Panc1 (cell line): ENCODE data around the gene MTM1. TPM values are rescaled to one million over a fixed set of nuclear protein-coding genes. Genes with fewer than 3 reads are reported as not detected.

Source experiments
- ATAC-seq: fragments of 200-7000 bp; cut with Tn5 transposase; 2 replicates; pipeline ENCODE4 v1.9.1; 2020; ENCODE audit warnings: mild to moderate bottlenecking, moderate library complexity
- BruUV-seq: library from RNA; stranded (reverse); fragments of 400-500 nt; replicated peaks from 2 replicates; lab custom pipeline; 2021; lab: Mats Ljungman, UMichigan
- CTCF ChIA-PET: fragments of 300-600 bp; sonication (Branson Sonifier 250); formaldehyde crosslinking; loops from one replicate; lab custom pipeline; 2022; ENCODE audit warnings: antibody characterized with exemption; lab: Charles Lee
- POLR2A ChIA-PET: fragments of 300-600 bp; sonication (Branson Sonifier 250); formaldehyde crosslinking; loops from one replicate; lab custom pipeline; 2022; ENCODE audit warnings: antibody characterized with exemption; lab: Charles Lee
- DNase-seq: peaks from one replicate; pipeline ENCODE4 v3.0.0-alpha.2; 2010; ENCODE audit warnings: low read depth, low spot score
- H3K27ac ChIP-seq: 2 replicates; pipeline ENCODE4 v1.5.1; 2011; ENCODE audit warnings: mild to moderate bottlenecking, low read length, inconsistent platforms
- H3K27me3 ChIP-seq: fragments of 200-500 bp; sonication (Bioruptor generic); 2 replicates; pipeline ENCODE4 v1.6.0; 2014; ENCODE audit warnings: low read length, inconsistent platforms; ENCODE audit not compliant: control insufficient read depth, insufficient read depth
- H3K36me3 ChIP-seq: fragments of 200-500 bp; sonication (Bioruptor generic); 2 replicates; pipeline ENCODE4 v1.5.1; 2014; ENCODE audit warnings: inconsistent platforms, mild to moderate bottlenecking, low read length, moderate library complexity; ENCODE audit not compliant: control insufficient read depth, insufficient read depth
- H3K4me1 ChIP-seq: 2 replicates; pipeline ENCODE4 v1.5.1; 2011; ENCODE audit warnings: inconsistent platforms, mild to moderate bottlenecking, low read length, moderate library complexity; ENCODE audit not compliant: control insufficient read depth, insufficient read depth
- H3K4me3 ChIP-seq, 2 experiments: 2 replicates each; pipeline ENCODE4 v1.5.1; 2011 to 2012; ENCODE audit warnings: low read depth in 2 of 2, low read length in 2 of 2, mild to moderate bottlenecking in 2 of 2, inconsistent platforms in 1 of 2, moderate library complexity in 1 of 2
- H3K9me3 ChIP-seq: fragments of 200-500 bp; sonication (Bioruptor generic); 2 replicates; pipeline ENCODE4 v1.5.1; 2014; ENCODE audit warnings: low read depth, mild to moderate bottlenecking, inconsistent platforms, low read length, moderate library complexity; ENCODE audit not compliant: control insufficient read depth, insufficient read depth
- CTCF ChIP-seq: fragments of 450-650 bp; IDR thresholded peaks from 2 replicates; pipeline ENCODE4 v1.5.1; 2017; ENCODE audit warnings: mild to moderate bottlenecking
- POLR2AphosphoS5 ChIP-seq: IDR thresholded peaks from 2 replicates; pipeline ENCODE4 v1.6.1; 2012; ENCODE audit warnings: mild to moderate bottlenecking, low read depth, low read length, moderate library complexity
- REST ChIP-seq, 2 experiments: IDR thresholded peaks; 2 replicates each; pipeline ENCODE4 v1.6.1; 2011 to 2012; ENCODE audit warnings: low read depth in 2 of 2, control low read depth in 1 of 2, low read length in 1 of 2, mild to moderate bottlenecking in 1 of 2, moderate library complexity in 1 of 2; ENCODE audit not compliant: insufficient read depth in 1 of 2
- SIN3A ChIP-seq: IDR thresholded peaks from 2 replicates; pipeline ENCODE4 v1.6.1; 2012; ENCODE audit warnings: low read depth, mild to moderate bottlenecking, low read length, moderate library complexity, borderline replicate concordance; ENCODE audit not compliant: insufficient read depth
- TCF7L2 ChIP-seq: IDR thresholded peaks from 2 replicates; pipeline ENCODE4 v1.6.1; 2011; ENCODE audit warnings: mild to moderate bottlenecking, low read depth, low read length, inconsistent platforms
- in situ Hi-C: cut with HindIII; loops from 2 replicates; pipeline ENCODE4 v1.10.0; 2016; ENCODE audit warnings: low sequenced_read_pairs, low pct_unique_long_range_greater_than_20kb
- intact Hi-C: fragments of 100-400 bp; cut with micrococcal nuclease; formaldehyde crosslinking; loops from one replicate; pipeline ENCODE4 v1.10.0; 2022; ENCODE audit not compliant: unreplicated experiment
- total RNA-seq: library from RNA; stranded (reverse); gene quantifications from one replicate; pipeline ENCODE4 v1.2.1, GENCODE V29; 2021; ENCODE audit not compliant: unreplicated experiment

The MTM1 gene
- total RNA-seq, 1 experiment from 2014 or later, result 24.0 TPM

- TF ChIP-seq POLR2AphosphoS5 (no peak), TCF7L2 (no peak), REST (IDR thresholded peaks at IDR 0.05; ENCODE audit: insufficient read depth in 1 of 2, low read depth in 2 of 2, low read length in 1 of 2) (no peak), CTCF (no peak), SIN3A (no peak)
- Histone ChIP-seq H3K9me3 (no peaks in the 10 kb centered on the region), H3K27ac (peak overlapping the region; percentile 87), H3K27me3 (no peaks in the 10 kb centered on the region), H3K36me3 (no peaks in the 10 kb centered on the region), H3K4me3 (peak overlapping the region; percentile 83 to 91), H3K4me1 (peaks cover 46% of the 10 kb centered on the region)
- in situ Hi-C loops, result no loop called here
- ATAC-seq (peak; percentile 9), DNase-seq (no peak)
- intact Hi-C loops, result no loop called here
- ChIA-PET POLR2A (no interaction called here), CTCF (no interaction called here)
- no TSS peak for BruUV-seq
These were observed 695 bp downstream of the MTM1 start for GRCh38 chrX:150569155-150569477.

- CTCF ChIA-PET, result interaction anchor here (0.8 kb wide), 1 partner anchor 33 kb away, joined by 3 read pairs; no protein-coding TSS in a partner anchor
- peaks cover 57% of the 10 kb centered on the region for H3K4me1 ChIP-seq
- POLR2A ChIA-PET, result no interaction called here
These were observed 2.1 kb downstream of the MTM1 start for GRCh38 chrX:150570512-150570911.

More at GRCh38 chrX:150570512-150570911, 2.1 kb downstream of the MTM1 start:
- H3K9me3 ChIP-seq, result no peaks in the 10 kb centered on the region
- no peaks in the 10 kb centered on the region for H3K36me3 ChIP-seq
- intact Hi-C loops (no loop called here), in situ Hi-C loops (no loop called here)
- BruUV-seq, result no TSS peak
- DNase-seq (no peak), ATAC-seq (no peak)
- peak overlapping the region; percentile 83 to 91; a peak in 3 of 4 replicates for H3K4me3 ChIP-seq
- no peak for TF ChIP-seq CTCF
- no peak for TF ChIP-seq POLR2AphosphoS5
- TF ChIP-seq SIN3A, result no peak
- TF ChIP-seq TCF7L2, result no peak
- no peak for TF ChIP-seq REST (IDR thresholded peaks at IDR 0.05; ENCODE audit: insufficient read depth in 1 of 2, low read depth in 2 of 2, low read length in 1 of 2)
- H3K27me3 ChIP-seq, result no peaks in the 10 kb centered on the region
- peak overlapping the region; percentile 87 for H3K27ac ChIP-seq
